ENCODE data around the gene PRPSAP2.

Gene PRPSAP2

DNA sequence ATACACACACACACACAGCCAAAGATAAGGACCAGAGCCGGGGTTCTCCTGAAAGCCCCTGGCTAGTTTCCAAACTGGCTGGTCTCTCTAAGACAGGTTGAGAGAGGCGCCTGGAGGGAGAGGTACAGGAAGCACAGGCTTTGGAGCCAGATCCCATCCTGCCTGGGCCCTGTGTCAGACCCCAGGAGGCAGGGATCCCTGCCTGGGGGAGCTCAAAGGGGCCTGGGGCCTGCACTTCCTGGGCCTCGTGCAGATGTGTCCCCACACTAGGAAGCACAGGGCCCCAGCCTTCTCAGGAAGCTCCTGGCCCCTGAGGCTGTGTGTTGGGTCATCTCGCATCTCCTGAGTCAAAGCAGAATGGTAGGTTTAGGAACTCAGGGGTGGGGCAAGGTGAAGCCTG lies 110.0 kb downstream of the PRPSAP2 start:
- Histone ChIP-seq H3K36me3 (ENCODE audit: insufficient read depth, low read depth, low read length) (peaks cover 21% of the 10 kb centered on the region), H3K9me3 (ENCODE audit: insufficient read depth, low read depth, low read length) (no peaks in the 10 kb centered on the region), H3K9ac (ENCODE audit: low read depth, low read length) (no peak overlapping the region), H3K4me1 (ENCODE audit: insufficient read depth, low read length) (peaks cover 16% of the 10 kb centered on the region; the same call in 1 of the 2 replicates), H3K27me3 (ENCODE audit: insufficient read depth, low read length) (no peaks in the 10 kb centered on the region), H3K4me3 (ENCODE audit: low read length) (no peak overlapping the region), H3K27ac (ENCODE audit: low read length) (peak overlapping the region; percentile 26)

DNA sequence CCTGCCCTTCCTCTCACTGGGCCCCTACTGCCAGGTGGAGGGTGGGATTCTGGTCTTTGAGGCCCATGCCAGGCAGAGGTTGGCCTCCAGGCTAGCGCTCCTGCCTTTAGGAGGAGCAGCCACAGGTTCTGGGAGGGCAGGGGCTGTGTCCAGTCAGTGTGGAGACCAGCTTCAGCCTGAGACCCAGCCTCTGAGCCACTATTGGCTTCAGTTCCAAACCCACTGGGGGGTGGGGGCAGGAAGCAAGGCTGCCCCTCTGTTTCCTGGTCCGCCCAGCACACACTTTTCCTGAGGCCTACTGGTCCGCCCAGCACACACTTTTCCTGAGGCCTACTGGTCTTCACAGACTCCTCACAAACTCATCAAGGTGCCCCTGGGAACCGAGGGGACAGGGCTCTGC lies 110.4 kb downstream of the PRPSAP2 start:
- peaks cover 16% of the 10 kb centered on the region; the same call in 1 of the 2 replicates for H3K4me1 ChIP-seq (ENCODE audit: insufficient read depth, low read length)
- no peak overlapping the region for H3K4me3 ChIP-seq (ENCODE audit: low read length)
- peaks cover 25% of the 10 kb centered on the region for H3K36me3 ChIP-seq (ENCODE audit: insufficient read depth, low read depth, low read length)
- no peak overlapping the region for H3K9ac ChIP-seq (ENCODE audit: low read depth, low read length)
- no peaks in the 10 kb centered on the region for H3K9me3 ChIP-seq (ENCODE audit: insufficient read depth, low read depth, low read length)
- H3K27ac ChIP-seq (ENCODE audit: low read length): peak overlapping the region; percentile 26
- H3K27me3 ChIP-seq (ENCODE audit: insufficient read depth, low read length): no peaks in the 10 kb centered on the region

GRCh38 chr17:18968945-18969887 lies 111.3 kb downstream of the PRPSAP2 start:
- no peak overlapping the region for H3K4me3 ChIP-seq (ENCODE audit: low read length)
- H3K4me1 ChIP-seq (ENCODE audit: insufficient read depth, low read length): peaks cover 16% of the 10 kb centered on the region; the same call in 1 of the 2 replicates
- H3K36me3 ChIP-seq (ENCODE audit: insufficient read depth, low read depth, low read length): peaks cover 28% of the 10 kb centered on the region
- no peaks in the 10 kb centered on the region for H3K27me3 ChIP-seq (ENCODE audit: insufficient read depth, low read length)
- H3K9ac ChIP-seq (ENCODE audit: low read depth, low read length): no peak overlapping the region
- H3K27ac ChIP-seq (ENCODE audit: low read length): no peak overlapping the region
- H3K9me3 ChIP-seq (ENCODE audit: insufficient read depth, low read depth, low read length): no peaks in the 10 kb centered on the region

GRCh38 chr17:18970582-18971480 lies 112.9 kb downstream of the PRPSAP2 start:
- no peak overlapping the region for H3K4me3 ChIP-seq (ENCODE audit: low read length)
- H3K27ac ChIP-seq (ENCODE audit: low read length): no peak overlapping the region
- no peaks in the 10 kb centered on the region for H3K9me3 ChIP-seq (ENCODE audit: insufficient read depth, low read depth, low read length)
- H3K27me3 ChIP-seq (ENCODE audit: insufficient read depth, low read length): no peaks in the 10 kb centered on the region
- H3K36me3 ChIP-seq (ENCODE audit: insufficient read depth, low read depth, low read length): peaks cover 38% of the 10 kb centered on the region
- H3K4me1 ChIP-seq (ENCODE audit: insufficient read depth, low read length): peaks cover 16% of the 10 kb centered on the region; the same call in 1 of the 2 replicates
- H3K9ac ChIP-seq (ENCODE audit: low read depth, low read length): no peak overlapping the region

DNA sequence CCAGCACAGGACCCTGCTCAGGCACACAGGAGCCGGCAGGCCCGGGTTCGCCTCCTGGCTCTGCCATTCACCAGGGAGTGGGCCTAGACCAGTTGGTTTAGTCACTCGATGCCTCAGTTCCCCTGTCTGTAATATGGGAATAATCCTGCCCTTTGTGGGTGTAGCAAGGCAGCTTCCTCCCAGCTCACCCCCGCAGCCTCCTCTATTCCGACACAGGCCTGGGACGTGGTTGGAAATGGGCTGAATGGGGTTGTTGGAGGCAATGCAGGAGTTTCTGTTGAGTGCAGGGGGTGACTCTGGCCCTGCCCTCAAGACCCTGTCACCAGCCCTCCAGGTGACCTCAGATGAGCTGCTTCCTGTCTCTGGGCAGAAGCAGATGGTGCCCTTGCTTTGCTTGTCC lies 113.9 kb downstream of the PRPSAP2 start:
- peaks cover 16% of the 10 kb centered on the region; the same call in 1 of the 2 replicates for H3K4me1 ChIP-seq (ENCODE audit: insufficient read depth, low read length)
- no peaks in the 10 kb centered on the region for H3K27me3 ChIP-seq (ENCODE audit: insufficient read depth, low read length)
- peaks cover 46% of the 10 kb centered on the region for H3K36me3 ChIP-seq (ENCODE audit: insufficient read depth, low read depth, low read length)
- no peak overlapping the region for H3K9ac ChIP-seq (ENCODE audit: low read depth, low read length)
- no peak overlapping the region for H3K4me3 ChIP-seq (ENCODE audit: low read length)
- H3K27ac ChIP-seq (ENCODE audit: low read length): no peak overlapping the region
- H3K9me3 ChIP-seq (ENCODE audit: insufficient read depth, low read depth, low read length): no peaks in the 10 kb centered on the region

- Histone ChIP-seq H3K9ac (ENCODE audit: low read depth, low read length) (no peak overlapping the region), H3K4me1 (ENCODE audit: insufficient read depth, low read length) (no peaks in the 10 kb centered on the region), H3K27ac (ENCODE audit: low read length) (no peak overlapping the region), H3K36me3 (ENCODE audit: insufficient read depth, low read depth, low read length) (peaks cover 74% of the 10 kb centered on the region), H3K9me3 (ENCODE audit: insufficient read depth, low read depth, low read length) (no peaks in the 10 kb centered on the region), H3K27me3 (ENCODE audit: insufficient read depth, low read length) (no peaks in the 10 kb centered on the region), H3K4me3 (ENCODE audit: low read length) (no peak overlapping the region)
Measured at GRCh38 chr17:18974407-18975149, 116.6 kb downstream of the PRPSAP2 start.

DNA sequence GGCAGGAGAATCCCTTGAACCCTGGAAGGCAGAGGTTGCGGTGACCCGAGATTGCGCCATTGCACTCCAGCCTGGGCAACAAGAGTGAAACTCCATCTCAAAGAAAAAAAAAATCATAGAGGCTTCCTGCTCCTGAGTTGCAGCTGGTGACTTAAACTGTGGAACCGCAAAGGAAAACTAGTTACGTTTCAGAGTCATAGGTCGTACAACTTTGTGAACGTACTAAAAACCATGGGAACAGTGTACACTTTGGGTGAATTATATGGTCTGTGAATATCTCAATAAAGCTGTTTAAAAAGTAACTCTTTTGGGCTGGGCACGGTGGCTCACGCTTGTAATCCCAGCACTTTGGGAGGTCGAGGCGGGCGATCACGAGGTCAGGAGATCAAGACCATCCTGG lies 117.7 kb downstream of the PRPSAP2 start:
- Histone ChIP-seq H3K9me3 (ENCODE audit: insufficient read depth, low read depth, low read length) (no peaks in the 10 kb centered on the region), H3K27ac (ENCODE audit: low read length) (no peak overlapping the region), H3K4me3 (ENCODE audit: low read length) (no peak overlapping the region), H3K9ac (ENCODE audit: low read depth, low read length) (no peak overlapping the region), H3K27me3 (ENCODE audit: insufficient read depth, low read length) (no peaks in the 10 kb centered on the region), H3K4me1 (ENCODE audit: insufficient read depth, low read length) (no peaks in the 10 kb centered on the region), H3K36me3 (ENCODE audit: insufficient read depth, low read depth, low read length) (peaks cover 80% of the 10 kb centered on the region)

- H3K36me3 ChIP-seq (ENCODE audit: insufficient read depth, low read depth, low read length): peaks cover 74% of the 10 kb centered on the region
- no peak overlapping the region for H3K9ac ChIP-seq (ENCODE audit: low read depth, low read length)
- no peak overlapping the region for H3K27ac ChIP-seq (ENCODE audit: low read length)
- no peaks in the 10 kb centered on the region for H3K9me3 ChIP-seq (ENCODE audit: insufficient read depth, low read depth, low read length)
- H3K27me3 ChIP-seq (ENCODE audit: insufficient read depth, low read length): no peaks in the 10 kb centered on the region
- no peak overlapping the region for H3K4me3 ChIP-seq (ENCODE audit: low read length)
- no peaks in the 10 kb centered on the region for H3K4me1 ChIP-seq (ENCODE audit: insufficient read depth, low read length)
Measured at GRCh38 chr17:18976201-18976600, 118.3 kb downstream of the PRPSAP2 start.

GRCh38 chr17:18977021-18977420 lies 119.1 kb downstream of the PRPSAP2 start:
- peaks cover 66% of the 10 kb centered on the region for H3K36me3 ChIP-seq (ENCODE audit: insufficient read depth, low read depth, low read length)
- no peaks in the 10 kb centered on the region for H3K9me3 ChIP-seq (ENCODE audit: insufficient read depth, low read depth, low read length)
- no peak overlapping the region for H3K9ac ChIP-seq (ENCODE audit: low read depth, low read length)
- H3K27ac ChIP-seq (ENCODE audit: low read length): no peak overlapping the region
- H3K27me3 ChIP-seq (ENCODE audit: insufficient read depth, low read length): no peaks in the 10 kb centered on the region
- H3K4me1 ChIP-seq (ENCODE audit: insufficient read depth, low read length): no peaks in the 10 kb centered on the region
- no peak overlapping the region for H3K4me3 ChIP-seq (ENCODE audit: low read length)

DNA sequence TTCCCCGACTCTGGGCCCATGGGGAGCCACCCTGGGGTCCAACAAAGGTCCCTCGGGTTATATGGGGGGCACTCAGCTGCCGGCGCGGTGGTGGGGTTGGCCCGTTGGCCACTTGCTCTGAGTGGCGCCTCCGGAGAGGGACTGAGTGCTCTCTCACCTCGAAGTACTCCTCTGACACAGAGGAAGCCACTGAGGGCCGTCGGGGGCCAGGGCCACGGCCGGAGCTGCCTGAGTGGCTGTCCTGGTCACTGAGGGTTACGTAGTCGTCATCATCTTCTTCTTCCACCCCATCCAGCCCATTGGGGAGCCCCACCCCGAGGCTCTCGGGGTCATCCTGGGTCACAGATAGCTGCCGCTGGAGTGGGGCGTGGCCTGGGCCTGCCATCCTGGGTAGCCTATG lies 119.7 kb downstream of the PRPSAP2 start:
- Histone ChIP-seq H3K4me1 (ENCODE audit: insufficient read depth, low read length) (no peaks in the 10 kb centered on the region), H3K4me3 (ENCODE audit: low read length) (no peak overlapping the region), H3K36me3 (ENCODE audit: insufficient read depth, low read depth, low read length) (peaks cover 60% of the 10 kb centered on the region), H3K9me3 (ENCODE audit: insufficient read depth, low read depth, low read length) (no peaks in the 10 kb centered on the region), H3K27me3 (ENCODE audit: insufficient read depth, low read length) (no peaks in the 10 kb centered on the region), H3K9ac (ENCODE audit: low read depth, low read length) (no peak overlapping the region), H3K27ac (ENCODE audit: low read length) (no peak overlapping the region)

DNA sequence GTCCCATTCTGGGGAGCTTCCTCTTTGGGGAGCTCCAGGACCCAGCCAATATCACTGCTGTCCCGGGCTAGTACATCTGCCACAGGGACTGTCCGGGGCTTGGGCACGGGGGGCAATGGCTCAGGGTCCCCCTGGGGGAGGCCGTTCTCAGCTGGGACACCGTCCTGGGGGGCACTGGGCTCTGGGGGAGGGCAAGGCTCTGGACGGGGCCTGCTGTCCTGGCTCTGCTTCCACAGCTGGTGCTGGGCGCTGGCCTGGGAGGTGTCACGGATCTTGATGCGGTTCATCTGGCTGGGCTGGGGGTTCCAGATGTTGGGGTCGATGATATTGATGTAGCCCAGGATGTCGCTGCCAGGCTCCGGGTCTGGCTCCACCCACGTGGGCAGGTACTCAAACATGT lies 120.1 kb downstream of the PRPSAP2 start:
- Histone ChIP-seq H3K9me3 (ENCODE audit: insufficient read depth, low read depth, low read length) (no peaks in the 10 kb centered on the region), H3K36me3 (ENCODE audit: insufficient read depth, low read depth, low read length) (peaks cover 58% of the 10 kb centered on the region), H3K27ac (ENCODE audit: low read length) (no peak overlapping the region), H3K4me3 (ENCODE audit: low read length) (no peak overlapping the region), H3K4me1 (ENCODE audit: insufficient read depth, low read length) (no peaks in the 10 kb centered on the region), H3K9ac (ENCODE audit: low read depth, low read length) (no peak overlapping the region), H3K27me3 (ENCODE audit: insufficient read depth, low read length) (no peaks in the 10 kb centered on the region)

Data from iPS-20b (cell line).